Right hindlimb (tissue), 1 donor: ENCODE results near the gene AP1S1.
"Not testable (repeated sequence)": the region's sequence is repeated elsewhere in the genome, so short reads cannot be mapped to it uniquely, and the experiment has no call there.

ENCODE experiments used
- DNase-seq: peaks from one replicate; pipeline ENCODE4 v3.0.0-alpha.2; 2018

AP1S1 gene

GRCh38 chr7:101125989-101126650, 28.2 kb upstream of the AP1S1 start:
- DNase-seq = peak; percentile 77

DNA sequence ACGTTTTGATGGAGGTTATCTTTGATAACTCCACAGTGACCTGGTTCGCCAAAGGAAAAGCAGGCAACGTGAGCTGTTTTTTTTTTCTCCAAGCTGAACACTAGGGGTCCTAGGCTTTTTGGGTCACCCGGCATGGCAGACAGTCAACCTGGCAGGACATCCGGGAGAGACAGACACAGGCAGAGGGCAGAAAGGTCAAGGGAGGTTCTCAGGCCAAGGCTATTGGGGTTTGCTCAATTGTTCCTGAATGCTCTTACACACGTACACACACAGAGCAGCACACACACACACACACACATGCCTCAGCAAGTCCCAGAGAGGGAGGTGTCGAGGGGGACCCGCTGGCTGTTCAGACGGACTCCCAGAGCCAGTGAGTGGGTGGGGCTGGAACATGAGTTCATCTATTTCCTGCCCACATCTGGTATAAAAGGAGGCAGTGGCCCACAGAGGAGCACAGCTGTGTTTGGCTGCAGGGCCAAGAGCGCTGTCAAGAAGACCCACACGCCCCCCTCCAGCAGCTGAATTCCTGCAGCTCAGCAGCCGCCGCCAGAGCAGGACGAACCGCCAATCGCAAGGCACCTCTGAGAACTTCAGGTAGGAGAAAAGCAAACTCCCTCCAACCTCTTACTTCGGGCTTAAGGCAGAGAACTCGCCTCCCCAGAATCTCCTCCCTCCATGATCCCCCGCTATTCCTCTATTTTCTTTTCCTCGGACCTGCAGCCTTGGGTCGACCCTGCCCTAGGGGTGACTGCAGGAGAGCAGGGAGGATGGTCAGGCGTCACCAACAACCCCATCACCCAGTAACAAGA, 27.4 kb upstream of the AP1S1 start, which contains the start of gene SERPINE1:
Gene SERPINE1, plus strand, starts transcription at position 454 of the 809 bp plus-strand sequence. CDS start 1,290 bp downstream, outside the sequence.
- DNase-seq = peak; percentile 96

- no peak for DNase-seq
Observed at GRCh38 chr7:101127460-101128039, 26.7 kb upstream of the AP1S1 start.

GRCh38 chr7:101128040-101128834, 26.0 kb upstream of the AP1S1 start:
- no peak for DNase-seq

GRCh38 chr7:101129603-101130117, 24.6 kb upstream of the AP1S1 start:
- DNase-seq = no peak

DNA sequence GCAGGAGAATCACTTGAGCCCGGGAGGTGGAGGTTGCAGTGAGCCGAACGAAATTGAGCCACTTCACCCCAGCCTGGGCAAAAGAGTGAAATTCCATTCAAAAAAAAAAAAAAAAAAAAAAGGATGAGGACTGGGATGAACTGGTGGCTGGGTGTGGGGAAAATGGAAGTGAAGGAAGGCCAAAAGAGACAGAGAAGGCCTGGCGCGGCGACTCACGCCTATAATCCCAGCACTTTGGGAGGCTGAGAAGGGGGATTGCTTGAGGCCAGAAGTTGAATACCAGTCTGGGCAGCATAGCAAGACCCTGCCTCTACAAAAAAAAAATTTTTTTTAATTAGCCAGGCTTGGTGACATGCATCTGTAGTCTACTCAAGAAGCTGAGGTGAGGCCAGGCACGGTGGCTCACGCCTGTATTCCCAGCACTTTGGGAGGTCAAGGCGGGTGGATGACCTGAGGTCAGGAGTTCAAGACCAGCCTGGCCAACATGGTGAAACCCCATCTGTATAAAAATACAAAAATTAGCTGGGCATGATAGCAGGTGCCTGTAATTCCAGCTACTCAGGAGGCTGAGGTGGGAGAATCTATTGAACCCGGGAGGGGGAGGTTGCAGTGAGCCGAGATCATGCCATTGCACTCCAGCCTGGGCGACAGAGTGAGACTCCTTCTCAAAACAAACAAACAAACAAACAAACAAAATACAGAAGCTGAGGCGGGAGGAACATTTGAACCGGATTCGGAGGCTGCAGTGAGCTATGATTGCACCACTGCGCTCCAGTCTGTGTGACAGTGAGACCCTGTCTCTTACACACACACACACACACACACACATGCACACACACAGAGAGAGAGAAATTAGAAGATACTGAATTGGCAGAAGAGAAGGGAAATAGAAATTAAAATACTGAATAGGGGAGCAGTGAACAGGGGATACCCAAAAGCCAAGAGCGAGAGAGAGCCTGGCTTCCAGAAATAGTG, 21.4 kb upstream of the AP1S1 start:
- DNase-seq = not testable (repeated sequence)

DNA sequence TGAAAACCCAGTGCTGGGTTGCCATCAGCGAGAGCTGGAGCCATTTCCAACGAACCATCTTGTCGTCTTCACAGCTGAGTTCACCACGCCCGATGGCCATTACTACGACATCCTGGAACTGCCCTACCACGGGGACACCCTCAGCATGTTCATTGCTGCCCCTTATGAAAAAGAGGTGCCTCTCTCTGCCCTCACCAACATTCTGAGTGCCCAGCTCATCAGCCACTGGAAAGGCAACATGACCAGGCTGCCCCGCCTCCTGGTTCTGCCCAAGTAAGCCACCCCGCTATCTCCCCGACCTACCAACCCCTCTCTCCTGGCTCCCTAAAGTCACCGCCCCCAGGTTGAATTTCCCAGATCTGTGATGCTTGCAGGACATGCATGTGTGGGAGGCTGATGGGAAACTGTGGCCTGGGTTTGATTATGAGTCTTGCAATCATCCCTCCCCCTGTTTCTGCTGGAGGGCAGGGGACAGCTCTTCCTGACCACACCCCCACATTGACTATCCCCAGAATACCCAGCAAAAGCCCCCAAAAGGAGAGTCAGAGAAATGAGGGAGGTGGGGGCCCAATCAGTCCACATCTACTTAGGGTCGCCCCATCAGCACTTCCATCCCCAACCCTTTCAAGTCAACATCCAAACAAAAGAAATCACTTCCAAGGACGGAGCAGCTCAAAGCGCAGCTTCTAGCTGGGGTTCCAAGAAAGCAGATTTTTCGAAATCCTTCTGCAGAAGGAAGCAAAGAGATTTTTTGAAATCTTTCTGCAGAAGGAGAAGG, 20.5 kb upstream of the AP1S1 start:
- DNase-seq = no peak

- DNase-seq = no peak
Observed at GRCh38 chr7:101134399-101134980, 19.8 kb upstream of the AP1S1 start.

GRCh38 chr7:101137651-101138212, 16.5 kb upstream of the AP1S1 start:
- no peak for DNase-seq

DNA sequence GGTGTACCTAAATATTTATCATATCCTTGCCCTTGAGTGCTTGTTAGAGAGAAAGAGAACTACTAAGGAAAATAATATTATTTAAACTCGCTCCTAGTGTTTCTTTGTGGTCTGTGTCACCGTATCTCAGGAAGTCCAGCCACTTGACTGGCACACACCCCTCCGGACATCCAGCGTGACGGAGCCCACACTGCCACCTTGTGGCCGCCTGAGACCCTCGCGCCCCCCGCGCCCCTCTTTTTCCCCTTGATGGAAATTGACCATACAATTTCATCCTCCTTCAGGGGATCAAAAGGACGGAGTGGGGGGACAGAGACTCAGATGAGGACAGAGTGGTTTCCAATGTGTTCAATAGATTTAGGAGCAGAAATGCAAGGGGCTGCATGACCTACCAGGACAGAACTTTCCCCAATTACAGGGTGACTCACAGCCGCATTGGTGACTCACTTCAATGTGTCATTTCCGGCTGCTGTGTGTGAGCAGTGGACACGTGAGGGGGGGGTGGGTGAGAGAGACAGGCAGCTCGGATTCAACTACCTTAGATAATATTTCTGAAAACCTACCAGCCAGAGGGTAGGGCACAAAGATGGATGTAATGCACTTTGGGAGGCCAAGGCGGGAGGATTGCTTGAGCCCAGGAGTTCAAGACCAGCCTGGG, 15.9 kb upstream of the AP1S1 start:
- peak; percentile 81 for DNase-seq

- no peak for DNase-seq
Observed at GRCh38 chr7:101140339-101140699, 14.0 kb upstream of the AP1S1 start.

GRCh38 chr7:101140746-101141382, 13.4 kb upstream of the AP1S1 start:
- DNase-seq = no peak

- no peak for DNase-seq
Observed at GRCh38 chr7:101151908-101152651, 2.2 kb upstream of the AP1S1 start.

DNA sequence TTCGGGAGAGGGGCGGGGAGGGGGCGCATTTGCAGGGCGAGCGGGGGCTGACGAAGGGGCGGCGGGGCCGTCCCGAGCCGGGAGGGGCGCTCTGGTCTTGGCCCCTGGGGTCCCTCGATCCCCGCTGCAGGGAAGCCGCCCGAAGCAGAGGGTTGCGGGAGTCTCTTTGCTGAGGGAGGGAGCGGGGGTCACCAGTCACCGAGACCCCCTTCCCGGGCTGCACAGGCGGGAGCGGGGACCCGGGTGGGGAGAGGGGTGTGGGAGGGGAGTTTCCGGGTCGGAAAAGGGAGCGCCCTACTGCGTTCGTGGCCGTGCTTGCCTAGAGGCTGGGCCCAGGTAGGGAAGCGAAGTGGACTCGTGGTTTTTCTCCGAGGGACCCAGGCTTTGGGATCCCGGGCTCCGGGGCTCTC, 422 bp downstream of the AP1S1 start:
- DNase-seq = no peak

GRCh38 chr7:101155303-101155702, 1.0 kb downstream of the AP1S1 start:
- DNase-seq = no peak

DNA sequence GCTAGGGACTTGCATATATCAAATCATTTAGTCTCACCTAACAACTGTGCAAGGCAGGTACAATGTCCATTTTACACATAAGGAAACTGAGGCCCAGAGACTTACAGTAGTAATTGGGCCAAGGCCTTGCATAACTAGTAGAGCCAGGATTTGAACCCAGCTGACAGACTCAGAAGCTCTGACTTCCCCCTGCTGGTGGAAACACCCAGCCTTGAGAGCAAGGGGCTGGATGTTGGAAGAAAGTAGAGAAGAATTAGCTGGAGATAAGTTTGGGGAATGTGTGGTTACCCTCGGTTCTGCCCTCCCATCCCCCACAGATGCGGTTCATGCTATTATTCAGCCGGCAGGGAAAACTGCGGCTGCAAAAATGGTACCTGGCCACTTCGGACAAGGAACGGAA, 2.0 kb downstream of the AP1S1 start:
- DNase-seq = no peak

DNA sequence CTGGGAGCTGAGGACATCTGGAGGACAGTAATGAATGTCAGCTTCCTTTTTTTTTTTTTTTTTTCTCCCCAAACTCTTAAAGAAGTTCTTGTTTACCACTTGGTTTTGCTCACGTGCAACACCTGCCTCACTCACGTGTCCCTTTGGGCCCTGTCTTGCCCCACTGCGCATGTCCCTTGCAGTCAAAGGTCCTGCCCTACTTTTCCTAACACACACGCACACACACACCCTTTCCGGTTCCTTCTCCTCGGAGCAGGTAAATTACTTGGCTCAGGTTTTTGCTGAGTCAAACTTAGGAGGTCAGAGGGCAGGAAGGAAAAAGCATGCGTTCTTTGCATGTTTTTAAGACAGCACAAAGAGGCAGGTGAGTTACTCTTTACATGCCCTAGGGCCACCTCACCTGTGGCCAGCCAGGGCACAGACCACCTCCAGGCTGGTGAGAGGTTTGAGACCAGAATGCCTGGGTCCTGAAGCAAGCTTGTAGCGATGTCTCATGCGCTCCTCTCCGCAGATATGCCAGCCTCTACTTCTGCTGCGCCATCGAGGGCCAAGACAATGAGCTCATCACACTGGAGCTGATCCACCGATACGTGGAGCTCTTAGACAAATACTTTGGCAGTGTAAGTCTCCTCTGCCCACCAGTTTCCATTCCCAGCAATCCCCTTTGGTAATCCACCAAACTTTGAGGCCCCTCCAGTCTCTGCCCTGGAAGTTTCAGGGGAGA, 2.8 kb downstream of the AP1S1 start:
- DNase-seq = no peak
